Neural progenitor cell (in vitro differentiated cells): ENCODE measurements around the gene KMT5B. TPM values are rescaled to one million over a fixed set of nuclear protein-coding genes. Genes with fewer than 3 reads are reported as not detected.
A peak's percentile ranks its signal among the peaks of the same experiment; 100 is the strongest.

Experiments used
- DNase-seq: peaks from one replicate; pipeline ENCODE4 v3.0.0-alpha.2; 2016; ENCODE audit warnings: low spot score
- H2AFZ ChIP-seq: fragments of 200-600 bp; sonication (generic); replicated peaks from 2 replicates; pipeline ENCODE4 v1.6.1; 2016; ENCODE audit warnings: antibody characterized with exemption
- H3F3A ChIP-seq: fragments of 200-600 bp; sonication (generic); 2 replicates; pipeline ENCODE4 v1.6.1; 2016; ENCODE audit warnings: antibody characterized with exemption, low read depth
- H3K27ac ChIP-seq: fragments of 200-600 bp; sonication (generic); 2 replicates; pipeline ENCODE4 v1.5.1; 2016; ENCODE audit warnings: mild to moderate bottlenecking
- H3K27me3 ChIP-seq: fragments of 200-600 bp; sonication (generic); 2 replicates; pipeline ENCODE4 v1.6.1; 2016; ENCODE audit warnings: mild to moderate bottlenecking, moderate library complexity
- H3K36me3 ChIP-seq: fragments of 200-600 bp; sonication (generic); 2 replicates; pipeline ENCODE4 v1.5.1; 2016
- H3K4me1 ChIP-seq: fragments of 200-600 bp; sonication (generic); 2 replicates; pipeline ENCODE4 v1.6.1; 2016; ENCODE audit warnings: mixed run types
- H3K4me2 ChIP-seq: fragments of 200-600 bp; sonication (generic); 2 replicates; pipeline ENCODE4 v1.6.1; 2016
- H3K4me3 ChIP-seq: fragments of 200-600 bp; sonication (generic); 2 replicates; pipeline ENCODE4 v1.5.1; 2016
- H3K79me2 ChIP-seq: fragments of 200-600 bp; sonication (generic); 2 replicates; pipeline ENCODE4 v1.6.1; 2016; ENCODE audit warnings: low read depth
- H3K9ac ChIP-seq: fragments of 200-600 bp; sonication (generic); 2 replicates; pipeline ENCODE4 v1.6.1; 2016
- H3K9me3 ChIP-seq: fragments of 200-600 bp; sonication (generic); 2 replicates; pipeline ENCODE4 v1.5.1; 2016; ENCODE audit warnings: low read depth
- H4K20me1 ChIP-seq: fragments of 200-600 bp; sonication (generic); 2 replicates; pipeline ENCODE4 v1.6.1; 2016; ENCODE audit warnings: low read depth
- H3K27ac Mint-ChIP-seq: 3 replicates; pipeline ENCODE4 v1.8.0; 2021; ENCODE audit warnings: mixed read lengths
- H3K27me3 Mint-ChIP-seq: 2 replicates; pipeline ENCODE4 v1.8.0; 2022; ENCODE audit warnings: low read depth, mild to moderate bottlenecking, inconsistent platforms, moderate library complexity, mixed read lengths; ENCODE audit not compliant: insufficient read depth
- H3K36me3 Mint-ChIP-seq: 3 replicates; pipeline ENCODE4 v1.8.0; 2021; ENCODE audit warnings: mixed read lengths
- H3K4me1 Mint-ChIP-seq: 3 replicates; pipeline ENCODE4 v1.8.0; 2021; ENCODE audit warnings: mixed read lengths
- H3K4me3 Mint-ChIP-seq: 3 replicates; pipeline ENCODE4 v1.8.0; 2021; ENCODE audit warnings: mild to moderate bottlenecking, moderate library complexity, mixed read lengths
- H3K9me3 Mint-ChIP-seq: 3 replicates; pipeline ENCODE4 v1.8.0; 2020; ENCODE audit warnings: mixed read lengths
- EZH2 ChIP-seq: fragments of 200-600 bp; sonication (generic); IDR thresholded peaks from 2 replicates; pipeline ENCODE4 v1.6.1; 2017; ENCODE audit warnings: antibody characterized with exemption, mild to moderate bottlenecking, moderate library complexity
- EZH2phosphoT487 ChIP-seq: fragments of 200-600 bp; sonication (generic); IDR thresholded peaks from 2 replicates; pipeline ENCODE4 v1.6.1; 2017; ENCODE audit warnings: antibody characterized with exemption
- total RNA-seq: library from RNA; depleted of rRNA; stranded (reverse); fragments of >200 nt; gene quantifications from 2 replicates; pipeline ENCODE4 v1.2.3, GENCODE V29; 2015; ENCODE audit warnings: low replicate concordance
- TF ChIP-seq, protein P1 (sequence below): fragments of 200-600 bp; sonication (generic); IDR thresholded peaks from 2 replicates; pipeline ENCODE4 v1.5.1; 2017; ENCODE audit warnings: antibody characterized with exemption, mild to moderate bottlenecking

KMT5B gene
- total RNA-seq, 1 donor from 2014 or later, result 62.4 TPM

DNA sequence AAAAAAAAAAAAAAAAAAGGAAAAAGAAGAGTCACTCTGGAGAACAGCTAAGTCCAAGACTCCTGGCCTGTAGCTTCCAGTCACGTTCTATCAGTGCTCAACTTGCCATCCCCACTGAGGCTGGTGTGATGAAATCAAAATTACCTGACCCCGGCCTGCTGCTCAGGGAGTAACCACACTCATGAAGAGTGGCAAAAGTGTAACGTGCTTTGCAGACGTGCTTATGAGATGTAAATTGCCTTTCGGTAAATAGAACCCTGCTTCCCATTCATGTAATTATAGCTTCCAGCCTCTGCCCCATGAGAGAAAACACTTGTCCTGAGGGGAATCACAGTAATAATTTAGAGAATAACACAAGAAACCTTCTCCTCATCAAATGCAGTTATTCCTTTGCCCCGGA is 63.7 kb downstream of the KMT5B start:
- H3K4me3 Mint-ChIP-seq, result no peak overlapping the region
- Histone ChIP-seq H3K27ac (no peak overlapping the region), H3K79me2 (no peaks in the 10 kb centered on the region), H3K4me1 (no peaks in the 10 kb centered on the region), H3K9me3 (no peaks in the 10 kb centered on the region), H3K4me2 (no peak overlapping the region), H3K27me3 (no peaks in the 10 kb centered on the region), H3F3A (no peaks in the 10 kb centered on the region), H3K36me3 (no peaks in the 10 kb centered on the region), H2AFZ (no peak overlapping the region), H3K9ac (no peak overlapping the region), H4K20me1 (no peaks in the 10 kb centered on the region), H3K4me3 (no peak overlapping the region)
- H3K36me3 Mint-ChIP-seq, result peaks cover 3% of the 10 kb centered on the region
- peak overlapping the region; percentile 91 for H3K27ac Mint-ChIP-seq
- H3K4me1 Mint-ChIP-seq, result peaks cover 28% of the 10 kb centered on the region
- TF ChIP-seq EZH2phosphoT487 (no peak), EZH2 (no peak)
- TF ChIP-seq, protein P1, sequence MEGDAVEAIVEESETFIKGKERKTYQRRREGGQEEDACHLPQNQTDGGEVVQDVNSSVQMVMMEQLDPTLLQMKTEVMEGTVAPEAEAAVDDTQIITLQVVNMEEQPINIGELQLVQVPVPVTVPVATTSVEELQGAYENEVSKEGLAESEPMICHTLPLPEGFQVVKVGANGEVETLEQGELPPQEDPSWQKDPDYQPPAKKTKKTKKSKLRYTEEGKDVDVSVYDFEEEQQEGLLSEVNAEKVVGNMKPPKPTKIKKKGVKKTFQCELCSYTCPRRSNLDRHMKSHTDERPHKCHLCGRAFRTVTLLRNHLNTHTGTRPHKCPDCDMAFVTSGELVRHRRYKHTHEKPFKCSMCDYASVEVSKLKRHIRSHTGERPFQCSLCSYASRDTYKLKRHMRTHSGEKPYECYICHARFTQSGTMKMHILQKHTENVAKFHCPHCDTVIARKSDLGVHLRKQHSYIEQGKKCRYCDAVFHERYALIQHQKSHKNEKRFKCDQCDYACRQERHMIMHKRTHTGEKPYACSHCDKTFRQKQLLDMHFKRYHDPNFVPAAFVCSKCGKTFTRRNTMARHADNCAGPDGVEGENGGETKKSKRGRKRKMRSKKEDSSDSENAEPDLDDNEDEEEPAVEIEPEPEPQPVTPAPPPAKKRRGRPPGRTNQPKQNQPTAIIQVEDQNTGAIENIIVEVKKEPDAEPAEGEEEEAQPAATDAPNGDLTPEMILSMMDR, result no peak
- no peak for DNase-seq
- H3K9me3 Mint-ChIP-seq, result peaks cover 2% of the 10 kb centered on the region
- peaks cover 9% of the 10 kb centered on the region for H3K27me3 Mint-ChIP-seq

DNA sequence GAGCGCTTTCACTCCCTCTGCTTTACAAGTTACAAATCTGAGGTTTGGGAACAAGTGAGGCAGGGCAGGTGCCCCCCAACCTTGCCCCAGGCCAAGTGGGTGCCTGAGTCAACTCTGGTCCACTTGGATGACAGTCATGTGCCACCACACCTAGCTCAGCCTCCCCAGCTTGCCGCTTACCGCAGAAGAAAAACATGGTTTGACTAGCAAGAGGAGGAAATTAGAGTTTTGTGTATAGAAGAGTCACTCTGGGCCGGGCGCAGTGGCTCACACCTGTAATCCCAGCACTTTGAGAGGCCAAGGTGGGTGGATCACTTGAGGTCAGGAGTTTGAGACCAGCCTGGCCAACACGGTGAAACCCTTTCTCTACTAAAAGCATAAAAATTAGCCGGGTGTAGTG is 64.2 kb downstream of the KMT5B start:
- H3K9ac ChIP-seq, result no peak overlapping the region
- H2AFZ ChIP-seq, result no peak overlapping the region
- H3K4me2 ChIP-seq, result no peak overlapping the region
- no peaks in the 10 kb centered on the region for H4K20me1 ChIP-seq
- H3K9me3 Mint-ChIP-seq, result peaks cover 2% of the 10 kb centered on the region
- no peaks in the 10 kb centered on the region for H3K36me3 ChIP-seq
- H3K27me3 ChIP-seq, result no peaks in the 10 kb centered on the region
- no peak overlapping the region for H3K27ac ChIP-seq
- no peaks in the 10 kb centered on the region for H3K9me3 ChIP-seq
- H3K4me3 ChIP-seq, result no peak overlapping the region
- no peaks in the 10 kb centered on the region for H3K79me2 ChIP-seq
- no peaks in the 10 kb centered on the region for H3K4me1 ChIP-seq
- peaks cover 9% of the 10 kb centered on the region for H3K27me3 Mint-ChIP-seq
- H3K4me3 Mint-ChIP-seq, result no peak overlapping the region
- peaks cover 28% of the 10 kb centered on the region for H3K4me1 Mint-ChIP-seq
- TF ChIP-seq EZH2 (no peak), EZH2phosphoT487 (no peak)
- no peaks in the 10 kb centered on the region for H3F3A ChIP-seq
- no peak for DNase-seq
- peaks cover 3% of the 10 kb centered on the region for H3K36me3 Mint-ChIP-seq
- H3K27ac Mint-ChIP-seq, result no peak overlapping the region

DNA sequence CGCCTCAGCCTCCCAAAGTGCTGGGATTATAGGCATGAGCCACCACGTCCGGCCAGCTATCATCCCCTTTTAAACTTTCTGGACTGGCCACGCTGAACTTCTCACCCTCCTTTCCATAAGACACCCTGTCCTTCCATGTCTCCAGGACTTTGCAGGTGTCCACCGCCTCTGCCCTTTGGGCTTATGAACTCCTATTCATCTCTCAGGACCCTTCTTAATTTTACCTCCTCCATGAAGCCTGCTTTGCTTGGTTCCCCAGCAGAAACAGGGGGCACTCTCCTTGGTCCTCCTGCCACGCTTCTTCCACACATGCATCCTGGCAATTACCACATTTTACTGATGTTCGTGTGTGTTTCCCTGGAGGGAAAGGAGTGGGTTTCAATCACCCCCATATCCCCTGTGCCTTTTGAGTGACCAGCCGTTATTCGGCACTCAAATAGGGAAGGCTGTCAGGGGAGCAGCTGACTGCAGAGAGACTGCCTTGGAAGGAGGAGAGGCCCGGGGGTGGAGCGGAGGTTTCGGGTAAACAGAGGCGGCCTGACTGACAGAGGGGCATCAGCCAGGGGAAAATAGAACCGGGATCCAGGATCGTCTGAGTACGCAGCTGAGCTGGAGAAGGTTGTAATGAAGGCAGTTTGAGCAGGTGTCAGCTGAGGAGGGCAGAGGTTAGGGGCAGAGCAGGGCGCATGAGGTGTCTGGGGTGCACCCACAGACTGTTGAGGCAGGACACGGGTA is 64.9 kb downstream of the KMT5B start:
- Histone ChIP-seq H3K27me3 (no peaks in the 10 kb centered on the region), H3K79me2 (no peaks in the 10 kb centered on the region), H3K36me3 (no peaks in the 10 kb centered on the region), H3K4me3 (no peak overlapping the region), H3K9ac (no peak overlapping the region), H3K4me1 (no peaks in the 10 kb centered on the region), H3K4me2 (no peak overlapping the region), H4K20me1 (no peaks in the 10 kb centered on the region), H3K9me3 (no peaks in the 10 kb centered on the region), H3F3A (no peaks in the 10 kb centered on the region), H3K27ac (no peak overlapping the region), H2AFZ (no peak overlapping the region)
- peaks cover 6% of the 10 kb centered on the region for H3K27me3 Mint-ChIP-seq
- TF ChIP-seq EZH2phosphoT487, result no peak
- TF ChIP-seq EZH2, result no peak
- TF ChIP-seq, protein P1, result no peak
- H3K36me3 Mint-ChIP-seq, result no peaks in the 10 kb centered on the region
- peaks cover 28% of the 10 kb centered on the region for H3K4me1 Mint-ChIP-seq
- no peaks in the 10 kb centered on the region for H3K9me3 Mint-ChIP-seq
- no peak for DNase-seq
- no peak overlapping the region for H3K27ac Mint-ChIP-seq
- peak overlapping the region; percentile 17 for H3K4me3 Mint-ChIP-seq
